Stimulated activated naive B cell treated with anti-CD40 and anti-IgM and Interleukin-4, amounts not matched to agents 10 μg/mL and 1 μg/mL and 100 μg/mL, for 72 hours (primary cell): Measurements from ENCODE around the gene KICS2.
A peak's percentile ranks its signal among the peaks of the same experiment; 100 is the strongest.

Source experiments
- ATAC-seq, 2 donors: fragments of 150-1000 bp; cut with Tn5 transposase; replicated peaks; 2 replicates each; pipeline ENCODE4 v1.10.0; 2021; ENCODE audit warnings: moderate library complexity in 1 of 2
- DNase-seq: peaks from one replicate; pipeline ENCODE4 v3.0.0; 2021
- H3K27ac Mint-ChIP-seq: one replicate; pipeline ENCODE4 v1.8.0; 2022; ENCODE audit warnings: mild to moderate bottlenecking, mixed read lengths
- H3K27me3 Mint-ChIP-seq, 2 donors: one replicate each; pipeline ENCODE4 v1.8.0; 2022; ENCODE audit warnings: mixed read lengths in 2 of 2
- H3K36me3 Mint-ChIP-seq, 2 donors: one replicate each; pipeline ENCODE4 v1.8.0; 2022; ENCODE audit warnings: mixed read lengths in 2 of 2, mild to moderate bottlenecking in 1 of 2
- H3K4me1 Mint-ChIP-seq, 2 donors: one replicate each; pipeline ENCODE4 v1.8.0; 2022; ENCODE audit warnings: mixed read lengths in 2 of 2, mild to moderate bottlenecking in 1 of 2
- H3K4me3 Mint-ChIP-seq, 2 donors: one replicate each; pipeline ENCODE4 v1.8.0; 2022; ENCODE audit warnings: mild to moderate bottlenecking in 2 of 2, mixed read lengths in 2 of 2, moderate library complexity in 1 of 2
- H3K9me3 Mint-ChIP-seq, 2 donors: one replicate each; pipeline ENCODE4 v1.8.0; 2022; ENCODE audit warnings: mixed read lengths in 2 of 2, mild to moderate bottlenecking in 1 of 2

KICS2 gene

GRCh38 chr12:64222009-64222765, at the start of gene KICS2:
KICS2 (minus strand) TSS chr12:64222296; CDS start chr12:64222237, 59 bp downstream.
- peak; percentile 94 to 97 for ATAC-seq
- DNase-seq, result peak; percentile 90
- Mint-ChIP-seq H3K9me3 (no peaks in the 10 kb centered on the region), H3K4me3 (peak within 1 kb of the TSS; percentile 89 to 100), H3K27ac (peak within 1 kb of the TSS; percentile 100), H3K36me3 (no peaks in the 10 kb centered on the region), H3K4me1 (peaks cover 14 to 18% of the 10 kb centered on the region in 2 donors), H3K27me3 (peaks cover under 1 to 4% of the 10 kb centered on the region in 2 donors)

GRCh38 chr12:64270411-64270810, 48.3 kb upstream of the KICS2 start:
- no peaks in the 10 kb centered on the region for H3K9me3 Mint-ChIP-seq
- H3K4me3 Mint-ChIP-seq, result no peak overlapping the region
- ATAC-seq, result no peak
- peaks cover 0 to 3% of the 10 kb centered on the region in 2 donors for H3K27me3 Mint-ChIP-seq
- no peak for DNase-seq
- H3K27ac Mint-ChIP-seq, result no peak overlapping the region
- no peaks in the 10 kb centered on the region for H3K36me3 Mint-ChIP-seq
- H3K4me1 Mint-ChIP-seq, result no peaks in the 10 kb centered on the region

GRCh38 chr12:64269161-64269560, 47.1 kb upstream of the KICS2 start:
- Mint-ChIP-seq H3K9me3 (no peaks in the 10 kb centered on the region), H3K36me3 (no peaks in the 10 kb centered on the region), H3K27me3 (peaks cover 0 to 3% of the 10 kb centered on the region in 2 donors), H3K4me3 (no peak overlapping the region), H3K27ac (no peak overlapping the region), H3K4me1 (no peaks in the 10 kb centered on the region)
- DNase-seq (no peak), ATAC-seq (no peak)

GRCh38 chr12:64268409-64268808, 46.3 kb upstream of the KICS2 start:
- Mint-ChIP-seq H3K36me3 (no peaks in the 10 kb centered on the region), H3K4me1 (no peaks in the 10 kb centered on the region), H3K4me3 (no peak overlapping the region), H3K9me3 (no peaks in the 10 kb centered on the region), H3K27ac (no peak overlapping the region), H3K27me3 (no peaks in the 10 kb centered on the region)
- DNase-seq (no peak), ATAC-seq (no peak)

- DNase-seq, result no peak
- H3K9me3 Mint-ChIP-seq, result no peaks in the 10 kb centered on the region
- no peaks in the 10 kb centered on the region for H3K4me1 Mint-ChIP-seq
- no peaks in the 10 kb centered on the region for H3K27me3 Mint-ChIP-seq
- no peak overlapping the region for H3K27ac Mint-ChIP-seq
- no peak overlapping the region for H3K4me3 Mint-ChIP-seq
- no peaks in the 10 kb centered on the region for H3K36me3 Mint-ChIP-seq
- no peak for ATAC-seq
Observed at GRCh38 chr12:64265839-64266238, 43.7 kb upstream of the KICS2 start.

- ATAC-seq, result no peak
- DNase-seq, result no peak
- Mint-ChIP-seq H3K9me3 (no peaks in the 10 kb centered on the region), H3K27ac (no peak overlapping the region), H3K36me3 (no peaks in the 10 kb centered on the region), H3K4me3 (no peak overlapping the region), H3K4me1 (no peaks in the 10 kb centered on the region), H3K27me3 (no peaks in the 10 kb centered on the region)
Observed at GRCh38 chr12:64261813-64262212, 39.7 kb upstream of the KICS2 start.

GRCh38 chr12:64258576-64258975, 36.5 kb upstream of the KICS2 start:
- Mint-ChIP-seq H3K36me3 (no peaks in the 10 kb centered on the region), H3K27me3 (peaks cover 0 to 4% of the 10 kb centered on the region in 2 donors), H3K9me3 (no peaks in the 10 kb centered on the region), H3K27ac (no peak overlapping the region), H3K4me1 (no peaks in the 10 kb centered on the region), H3K4me3 (no peak overlapping the region)
- no peak for ATAC-seq
- DNase-seq, result no peak

GRCh38 chr12:64256166-64256800, 34.2 kb upstream of the KICS2 start:
- H3K27me3 Mint-ChIP-seq, result peaks cover 0 to 9% of the 10 kb centered on the region in 2 donors
- DNase-seq (no peak), ATAC-seq (peak in 1 of 2 donors; percentile 34)
- no peaks in the 10 kb centered on the region for H3K36me3 Mint-ChIP-seq
- no peak overlapping the region for H3K27ac Mint-ChIP-seq
- H3K4me1 Mint-ChIP-seq, result no peaks in the 10 kb centered on the region
- no peak overlapping the region for H3K4me3 Mint-ChIP-seq
- no peaks in the 10 kb centered on the region for H3K9me3 Mint-ChIP-seq

- Mint-ChIP-seq H3K4me1 (no peaks in the 10 kb centered on the region), H3K27me3 (peaks cover 5 to 12% of the 10 kb centered on the region in 2 donors), H3K4me3 (no peak overlapping the region), H3K36me3 (no peaks in the 10 kb centered on the region), H3K27ac (peak overlapping the region; percentile 39), H3K9me3 (no peaks in the 10 kb centered on the region)
- no peak for DNase-seq
- no peak for ATAC-seq
Observed at GRCh38 chr12:64255249-64255648, 33.2 kb upstream of the KICS2 start.

- Mint-ChIP-seq H3K4me1 (no peaks in the 10 kb centered on the region), H3K27ac (no peak overlapping the region), H3K9me3 (no peaks in the 10 kb centered on the region), H3K27me3 (peaks cover 12 to 14% of the 10 kb centered on the region in 2 donors), H3K36me3 (no peaks in the 10 kb centered on the region), H3K4me3 (no peak overlapping the region)
- no peak for DNase-seq
- no peak for ATAC-seq
Observed at GRCh38 chr12:64253356-64253755, 31.3 kb upstream of the KICS2 start.

GRCh38 chr12:64252681-64253080, 30.6 kb upstream of the KICS2 start:
- DNase-seq, result no peak
- ATAC-seq, result no peak
- H3K9me3 Mint-ChIP-seq, result no peaks in the 10 kb centered on the region
- no peak overlapping the region for H3K4me3 Mint-ChIP-seq
- H3K36me3 Mint-ChIP-seq, result no peaks in the 10 kb centered on the region
- H3K27me3 Mint-ChIP-seq, result peaks cover 12 to 14% of the 10 kb centered on the region in 2 donors
- H3K27ac Mint-ChIP-seq, result no peak overlapping the region
- H3K4me1 Mint-ChIP-seq, result no peaks in the 10 kb centered on the region

- H3K27ac Mint-ChIP-seq, result no peak overlapping the region
- no peaks in the 10 kb centered on the region for H3K9me3 Mint-ChIP-seq
- no peaks in the 10 kb centered on the region for H3K4me1 Mint-ChIP-seq
- no peak overlapping the region for H3K4me3 Mint-ChIP-seq
- DNase-seq, result no peak
- ATAC-seq, result no peak
- no peaks in the 10 kb centered on the region for H3K36me3 Mint-ChIP-seq
- H3K27me3 Mint-ChIP-seq, result no peaks in the 10 kb centered on the region
Observed at GRCh38 chr12:64243809-64244208, 21.7 kb upstream of the KICS2 start.

GRCh38 chr12:64240781-64241180, 18.7 kb upstream of the KICS2 start:
- DNase-seq (no peak), ATAC-seq (no peak)
- no peaks in the 10 kb centered on the region for H3K9me3 Mint-ChIP-seq
- no peaks in the 10 kb centered on the region for H3K4me1 Mint-ChIP-seq
- no peak overlapping the region for H3K4me3 Mint-ChIP-seq
- H3K36me3 Mint-ChIP-seq, result no peaks in the 10 kb centered on the region
- no peaks in the 10 kb centered on the region for H3K27me3 Mint-ChIP-seq
- no peak overlapping the region for H3K27ac Mint-ChIP-seq

GRCh38 chr12:64237382-64237781, 15.3 kb upstream of the KICS2 start:
- ATAC-seq (no peak), DNase-seq (no peak)
- no peaks in the 10 kb centered on the region for H3K9me3 Mint-ChIP-seq
- peaks cover 1 to 12% of the 10 kb centered on the region in 2 donors for H3K27me3 Mint-ChIP-seq
- no peaks in the 10 kb centered on the region for H3K4me1 Mint-ChIP-seq
- H3K27ac Mint-ChIP-seq, result no peak overlapping the region
- H3K4me3 Mint-ChIP-seq, result no peak overlapping the region
- no peaks in the 10 kb centered on the region for H3K36me3 Mint-ChIP-seq

GRCh38 chr12:64236549-64236948, 14.5 kb upstream of the KICS2 start:
- H3K27me3 Mint-ChIP-seq, result peaks cover 3 to 12% of the 10 kb centered on the region in 2 donors
- no peaks in the 10 kb centered on the region for H3K36me3 Mint-ChIP-seq

More at GRCh38 chr12:64236549-64236948, 14.5 kb upstream of the KICS2 start:
- no peaks in the 10 kb centered on the region for H3K9me3 Mint-ChIP-seq
- no peak overlapping the region for H3K4me3 Mint-ChIP-seq
- DNase-seq (no peak), ATAC-seq (no peak)
- no peak overlapping the region for H3K27ac Mint-ChIP-seq
- H3K4me1 Mint-ChIP-seq, result no peaks in the 10 kb centered on the region
